Stimulated activated CD4-positive, alpha-beta T cell treated with anti-CD3 and anti-CD28 coated beads, TNF-alpha, amount 100 ng/mL, for 1 hour (primary cell): ENCODE measurements around the gene TBC1D1.
"Not testable (repeated sequence)": the region's sequence is repeated elsewhere in the genome, so short reads cannot be mapped to it uniquely, and the experiment has no call there.

Experiments
- DNase-seq, 3 donors: peaks; one replicate each; pipeline ENCODE4 v3.0.0-alpha.2; 2020; ENCODE audit warnings: low read depth in 3 of 3, low spot score in 1 of 3

TBC1D1 gene

DNA sequence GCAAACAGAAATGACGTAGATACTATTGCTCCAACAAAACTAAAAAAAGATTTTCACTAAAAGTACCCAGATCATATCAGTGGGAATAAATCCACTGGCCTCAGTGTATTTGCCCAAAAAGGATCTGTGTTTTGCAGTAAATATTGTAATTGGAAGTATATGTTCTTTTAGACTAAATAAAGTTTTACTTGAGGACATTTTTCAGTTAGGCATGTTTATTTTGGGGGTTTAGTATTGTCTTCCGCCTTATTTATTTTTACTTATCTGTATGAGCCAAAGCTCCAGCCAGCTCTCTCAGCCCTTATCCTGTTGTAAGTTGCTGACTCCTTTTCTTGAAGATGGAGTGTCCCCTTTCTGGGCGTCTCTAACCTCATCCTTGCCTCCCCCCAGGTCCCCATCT, 119.1 kb downstream of the TBC1D1 start:
- no peak for DNase-seq

GRCh38 chr4:38011511-38012162, 120.8 kb downstream of the TBC1D1 start:
- no peak for DNase-seq

- DNase-seq = no peak
Observed at GRCh38 chr4:38013461-38014366, 122.8 kb downstream of the TBC1D1 start.

DNA sequence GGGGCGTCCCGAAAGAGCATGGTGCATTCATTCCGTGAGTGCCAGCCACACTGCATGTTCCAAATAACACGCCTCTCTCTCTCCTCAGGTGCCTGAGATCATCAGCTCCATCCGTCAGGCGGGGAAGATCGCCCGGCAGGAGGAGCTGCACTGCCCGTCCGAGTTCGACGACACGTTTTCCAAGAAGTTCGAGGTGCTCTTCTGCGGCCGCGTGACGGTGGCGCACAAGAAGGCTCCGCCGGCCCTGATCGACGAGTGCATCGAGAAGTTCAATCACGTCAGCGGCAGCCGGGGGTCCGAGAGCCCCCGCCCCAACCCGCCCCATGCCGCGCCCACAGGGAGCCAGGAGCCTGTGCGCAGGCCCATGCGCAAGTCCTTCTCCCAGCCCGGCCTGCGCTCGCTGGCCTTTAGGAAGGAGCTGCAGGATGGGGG, 123.6 kb downstream of the TBC1D1 start:
- DNase-seq = no peak

DNA sequence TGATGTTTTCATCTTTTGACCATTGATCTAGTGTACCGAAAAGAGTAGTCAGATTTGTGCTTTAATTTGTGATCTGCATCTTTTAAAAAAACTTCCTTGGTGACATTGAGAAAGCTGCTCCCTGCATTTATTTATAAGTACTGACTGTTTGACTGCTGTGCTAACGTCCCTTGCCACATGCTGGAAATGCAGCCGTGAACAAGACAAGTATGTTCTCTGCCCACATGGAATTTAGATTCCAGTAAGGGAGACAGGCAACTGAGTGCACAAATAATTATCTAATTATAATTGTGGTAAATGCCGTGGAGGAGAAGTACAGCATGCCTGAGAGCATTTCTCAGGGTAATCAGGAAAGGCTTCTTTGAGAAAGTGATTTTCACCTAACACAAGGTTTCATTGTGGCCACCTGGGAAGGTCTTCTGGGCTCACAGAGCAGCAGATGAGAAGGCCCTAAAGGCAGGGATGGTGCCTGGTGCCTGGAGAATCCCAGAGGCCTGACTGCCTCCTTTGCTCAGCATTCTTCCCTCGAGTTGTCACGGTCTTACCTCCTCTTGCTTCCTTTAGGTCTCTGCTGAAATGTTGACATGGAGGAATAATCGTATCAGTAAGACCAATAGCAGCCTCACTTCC, 125.1 kb downstream of the TBC1D1 start:
- DNase-seq = no peak

GRCh38 chr4:38016698-38017097, 125.8 kb downstream of the TBC1D1 start:
- no peak for DNase-seq

- no peak for DNase-seq
Observed at GRCh38 chr4:38017609-38018008, 126.7 kb downstream of the TBC1D1 start.

- no peak for DNase-seq
Observed at GRCh38 chr4:38020386-38020785, 129.5 kb downstream of the TBC1D1 start.

GRCh38 chr4:38020961-38021360, 130.1 kb downstream of the TBC1D1 start:
- not testable (repeated sequence) for DNase-seq

DNA sequence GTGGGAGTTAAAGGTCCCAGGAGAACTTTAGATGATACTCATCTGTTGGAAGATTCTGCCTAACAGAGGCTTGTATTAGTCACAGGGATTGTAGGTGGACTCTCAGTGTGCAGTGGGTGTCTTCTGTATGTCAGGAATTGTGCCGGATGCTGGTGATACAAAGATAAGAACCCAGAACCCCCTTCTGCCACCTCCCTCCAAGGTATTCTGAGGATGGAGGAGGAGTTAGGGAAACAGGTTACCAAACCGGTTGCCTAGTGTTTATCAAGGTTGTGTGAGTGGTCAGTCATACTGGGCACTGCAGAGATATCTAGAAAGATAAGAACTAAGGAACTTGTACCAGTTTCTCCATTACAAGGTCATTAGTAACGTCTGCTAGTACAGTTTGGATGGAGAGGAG, 130.9 kb downstream of the TBC1D1 start:
- no peak for DNase-seq

DNA sequence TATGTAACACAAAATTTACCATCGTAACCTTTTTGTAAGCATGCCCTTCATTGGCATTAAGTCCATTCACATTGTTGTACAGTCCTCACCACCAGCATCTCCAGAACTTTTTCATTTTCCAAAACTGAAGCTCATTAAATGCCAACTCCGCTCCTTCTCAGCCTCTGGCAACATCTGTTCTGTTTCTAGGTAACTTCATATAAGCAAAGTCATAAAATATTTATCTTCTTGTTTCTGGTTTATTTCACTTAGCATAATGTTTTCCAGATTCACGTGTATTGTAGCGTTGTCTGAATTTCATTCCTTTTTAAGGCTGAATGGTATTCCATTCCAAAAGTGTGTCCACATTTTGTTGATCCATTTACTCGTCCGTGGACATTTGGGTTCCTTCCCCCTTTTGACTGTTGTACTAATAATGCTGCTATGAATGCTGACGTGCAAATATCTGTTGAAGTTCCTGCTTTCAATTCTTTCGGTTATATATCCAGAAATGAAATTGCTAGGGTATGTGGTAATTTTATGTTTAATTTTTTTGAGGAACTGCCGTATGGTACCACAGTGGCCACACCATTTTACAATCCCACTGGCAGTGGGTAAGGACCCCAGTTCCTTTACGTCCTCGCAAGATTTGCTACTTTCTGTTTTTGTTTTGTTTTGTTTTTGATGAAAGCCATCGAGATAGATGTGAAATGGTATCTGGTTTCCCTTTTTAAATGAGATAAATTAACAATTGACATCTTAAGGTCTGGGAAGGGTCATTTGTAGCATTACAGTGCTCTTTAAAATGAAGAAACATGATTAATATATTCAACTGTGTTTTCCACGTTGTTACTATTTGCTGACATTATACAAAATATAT, 132.7 kb downstream of the TBC1D1 start:
- DNase-seq = no peak

GRCh38 chr4:38024206-38024509, 133.3 kb downstream of the TBC1D1 start:
- DNase-seq = no peak

GRCh38 chr4:38025665-38026064, 134.8 kb downstream of the TBC1D1 start:
- no peak for DNase-seq

DNA sequence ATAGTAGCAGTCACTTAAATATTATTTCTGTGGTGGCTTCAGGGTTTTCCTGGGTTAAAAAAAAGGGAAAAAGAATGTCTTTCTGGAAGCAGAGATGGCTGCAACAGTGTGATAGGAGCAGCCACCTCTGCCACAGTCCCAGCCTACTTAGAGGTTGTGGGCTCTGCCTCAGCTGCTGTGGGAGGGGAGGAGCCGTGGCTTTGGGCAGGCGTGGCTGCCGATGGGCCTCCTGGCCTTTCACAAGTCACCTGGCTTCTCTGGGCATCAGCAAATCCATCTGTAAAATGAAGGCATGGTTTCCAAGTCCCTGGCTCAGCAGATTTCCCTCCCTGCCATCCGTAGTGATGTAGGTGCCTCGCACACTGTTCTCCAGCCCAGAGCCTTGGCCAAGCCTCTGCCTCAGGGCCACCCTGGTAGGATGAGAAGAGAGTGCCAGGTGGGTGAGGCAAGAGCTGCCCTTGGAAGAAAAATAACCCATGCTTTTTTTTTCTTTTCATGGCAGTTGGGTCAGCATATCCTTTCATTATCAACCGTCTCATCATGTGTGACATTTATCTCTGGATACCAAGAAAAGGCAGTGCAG, 135.4 kb downstream of the TBC1D1 start:
- DNase-seq = no peak

DNA sequence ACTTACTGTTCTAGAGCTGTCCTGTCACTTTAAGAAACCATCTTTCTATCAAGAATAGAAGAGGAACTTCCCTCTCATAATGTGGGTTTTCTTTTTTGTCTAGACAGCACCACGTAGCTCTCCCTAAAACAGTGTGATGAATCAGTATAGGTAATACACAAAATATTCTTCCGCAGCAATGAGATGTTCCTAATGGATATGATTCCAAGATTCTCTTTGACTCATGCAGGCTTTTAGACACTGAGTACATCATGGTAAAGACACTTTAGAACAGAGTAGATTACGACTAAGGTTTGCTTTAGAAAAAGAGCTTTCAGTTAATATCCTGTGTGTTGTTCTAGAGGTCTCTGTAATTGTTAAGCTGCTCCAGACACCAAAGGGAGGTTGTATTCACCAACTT, 139.1 kb downstream of the TBC1D1 start:
- DNase-seq = no peak

DNA sequence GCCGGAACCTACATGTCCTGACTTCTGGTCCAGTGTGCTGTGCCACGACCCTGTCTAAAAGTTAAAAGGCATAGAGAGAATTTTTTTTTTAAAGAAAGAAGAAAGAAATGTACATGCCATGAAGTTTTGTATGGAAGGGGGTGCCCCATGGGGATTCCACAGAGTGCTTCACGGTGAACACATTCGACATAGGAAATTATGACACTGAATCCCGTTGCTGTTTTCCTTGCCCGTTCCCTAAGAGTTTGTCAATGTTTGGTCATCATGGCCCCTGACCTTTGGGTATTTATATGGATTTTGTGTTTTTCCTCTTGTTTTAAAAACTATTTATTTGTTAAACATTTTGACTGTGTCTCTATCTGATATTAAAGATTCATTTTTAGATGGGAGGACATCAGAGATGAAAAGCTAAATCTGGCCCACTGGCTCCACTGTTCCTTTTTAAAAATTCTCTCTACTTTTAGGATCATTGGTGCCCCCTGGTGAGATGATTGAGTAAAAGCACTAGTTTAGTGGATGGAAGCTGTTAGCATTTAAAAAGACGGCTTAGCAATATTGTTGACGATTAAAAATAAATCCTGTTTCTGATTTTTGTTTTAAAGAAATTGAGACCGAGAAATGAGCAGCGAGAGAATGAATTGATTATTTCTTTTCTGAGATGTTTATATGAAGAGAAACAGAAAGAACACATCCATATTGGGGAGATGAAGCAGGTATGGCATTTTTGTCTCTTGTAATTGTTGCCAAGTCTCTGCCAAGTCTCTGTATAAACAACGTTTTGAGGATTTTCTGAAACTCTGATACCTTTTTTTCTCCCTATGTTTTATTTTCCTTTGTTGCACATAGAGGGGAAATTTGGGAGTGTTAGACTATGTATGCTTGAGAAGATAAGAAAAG, 144.3 kb downstream of the TBC1D1 start:
- DNase-seq = no peak

DNA sequence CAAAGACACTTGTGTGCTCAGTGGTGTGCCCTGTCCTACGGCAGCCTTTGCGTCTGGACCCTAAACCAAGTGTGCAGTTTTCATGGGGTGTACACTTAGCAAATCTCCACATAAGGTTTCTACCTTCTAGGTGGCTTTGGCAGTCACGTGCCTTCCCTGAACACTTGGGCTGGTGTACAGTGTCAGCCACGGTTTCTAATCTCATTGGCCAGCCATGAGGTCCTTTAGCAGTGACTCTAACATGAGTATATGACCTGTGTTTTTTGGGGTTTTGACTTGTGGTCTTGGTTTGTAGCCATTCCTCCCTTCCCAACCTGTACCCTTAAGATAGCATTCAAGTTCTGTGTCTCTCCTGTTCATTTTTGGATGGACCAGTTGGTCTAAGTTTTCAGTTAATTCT, 145.7 kb downstream of the TBC1D1 start:
- no peak for DNase-seq

DNA sequence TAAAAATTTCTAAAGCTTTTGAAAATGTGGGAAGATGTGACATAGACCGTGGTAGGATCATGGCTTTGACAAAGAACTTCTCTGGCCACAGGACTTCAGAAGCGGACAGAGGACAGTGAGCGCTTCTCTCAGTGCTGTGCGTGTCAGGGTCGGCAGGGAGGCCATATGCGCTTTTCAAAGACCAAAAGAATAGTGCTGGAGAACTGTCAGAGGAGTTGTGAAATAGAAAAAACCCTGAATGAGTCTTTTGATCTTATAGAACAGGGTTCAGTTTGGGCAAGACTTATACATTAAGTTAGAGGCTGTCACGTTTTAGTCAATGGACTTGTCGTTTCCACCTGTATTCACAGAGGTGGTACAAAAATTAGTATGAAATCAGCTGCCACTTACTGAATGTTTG, 146.7 kb downstream of the TBC1D1 start:
- DNase-seq = no peak

GRCh38 chr4:38040619-38041018, 149.7 kb downstream of the TBC1D1 start:
- DNase-seq = no peak

DNA sequence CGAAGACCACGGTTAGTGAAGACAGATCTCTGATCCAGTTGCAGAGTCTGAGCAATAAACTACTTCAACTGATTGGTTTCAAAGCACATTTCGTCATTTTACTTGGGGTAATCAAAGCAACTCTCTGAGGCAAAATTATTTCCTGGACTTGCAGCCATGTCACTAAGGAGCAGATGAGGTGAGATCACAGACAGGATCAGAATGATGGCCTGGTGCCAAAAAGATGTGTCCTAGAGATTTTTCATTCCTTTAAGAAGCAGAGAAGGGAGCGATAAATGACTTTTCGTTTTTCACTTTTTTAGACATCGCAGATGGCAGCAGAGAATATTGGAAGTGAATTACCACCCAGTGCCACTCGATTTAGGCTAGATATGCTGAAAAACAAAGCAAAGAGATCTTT, 153.2 kb downstream of the TBC1D1 start:
- DNase-seq = no peak
